Femur (tissue), 1 donor: ENCODE data around the gene SAE1.

Experiments
- DNase-seq: peaks from one replicate; pipeline ENCODE4 v3.0.0-alpha.2; 2017

SAE1 gene

GRCh38 chr19:47225746-47226425 is 95.3 kb downstream of the SAE1 start:
- peak; percentile 92 for DNase-seq

- DNase-seq: peak; percentile 78
Observed at GRCh38 chr19:47226426-47227351, 96.1 kb downstream of the SAE1 start.

GRCh38 chr19:47227352-47228167 is 96.9 kb downstream of the SAE1 start:
- peak; percentile 88 for DNase-seq

- no peak for DNase-seq
Observed at GRCh38 chr19:47228168-47228936, 97.7 kb downstream of the SAE1 start.

- DNase-seq: no peak
Observed at GRCh38 chr19:47228937-47229675, 98.5 kb downstream of the SAE1 start.

- DNase-seq: no peak
Observed at GRCh38 chr19:47229676-47230053, 99.0 kb downstream of the SAE1 start.

- DNase-seq: peak; percentile 74
Observed at GRCh38 chr19:47230054-47230920, 99.7 kb downstream of the SAE1 start.

GRCh38 chr19:47230921-47231214 is 100.2 kb downstream of the SAE1 start, which contains the start of gene BBC3:
BBC3 (minus strand) TSS chr19:47231199; CDS start chr19:47228431, 2,768 bp downstream.
- peak; percentile 47 for DNase-seq

GRCh38 chr19:47231215-47232054 is 100.8 kb downstream of the SAE1 start:
- DNase-seq: peak; percentile 91

GRCh38 chr19:47232422-47233211 is 102.0 kb downstream of the SAE1 start:
- no peak for DNase-seq

GRCh38 chr19:47236072-47236675 is 105.5 kb downstream of the SAE1 start:
- no peak for DNase-seq

GRCh38 chr19:47239152-47239551 is 108.5 kb downstream of the SAE1 start:
- peak; percentile 34 for DNase-seq

- peak; percentile 82 for DNase-seq
Observed at GRCh38 chr19:47239610-47240296, 109.1 kb downstream of the SAE1 start.

- DNase-seq: no peak
Observed at GRCh38 chr19:47240556-47240955, 109.9 kb downstream of the SAE1 start.

GRCh38 chr19:47240996-47241918 is 110.6 kb downstream of the SAE1 start:
- DNase-seq: peak; percentile 71

GRCh38 chr19:47241919-47242577 is 111.4 kb downstream of the SAE1 start:
- no peak for DNase-seq
